CD4-positive, CD25-positive, alpha-beta regulatory T cell (primary cell): ENCODE results near the gene UBE2L5. TPM values are rescaled to one million over a fixed set of nuclear protein-coding genes. Genes with fewer than 3 reads are reported as not detected.
A peak's percentile ranks its signal among the peaks of the same experiment; 100 is the strongest.

Source experiments
- ATAC-seq, 2 donors: fragments of 150-1000 bp; cut with Tn5 transposase; one replicate each; pipeline ENCODE4 v1.10.0; 2021; ENCODE audit warnings: low read depth in 2 of 2, moderate number of reproducible peaks in 2 of 2, moderate library complexity in 1 of 2
- DNase-seq, 3 donors: peaks; one replicate each; pipeline versions ENCODE4 v3.0.0 to v3.0.0-alpha.2; 2012 to 2022; ENCODE audit warnings: mixed read lengths in 1 of 3
- H3K27ac ChIP-seq: one replicate; pipeline ENCODE4 v1.7.0; 2013; ENCODE audit warnings: mild to moderate bottlenecking, low read length; ENCODE audit not compliant: insufficient read depth, poor library complexity, severe bottlenecking
- H3K27me3 ChIP-seq: one replicate; pipeline ENCODE4 v1.7.0; 2013; ENCODE audit warnings: low read length; ENCODE audit not compliant: control insufficient read depth, insufficient read depth
- H3K36me3 ChIP-seq: one replicate; pipeline ENCODE4 v1.7.0; 2013; ENCODE audit warnings: mild to moderate bottlenecking, low read length, moderate library complexity; ENCODE audit not compliant: control insufficient read depth, insufficient read depth
- H3K4me1 ChIP-seq: 2 replicates; pipeline ENCODE4 v1.7.0; 2013; ENCODE audit warnings: mild to moderate bottlenecking, low read length; ENCODE audit not compliant: insufficient read depth, control insufficient read depth, poor library complexity, severe bottlenecking
- H3K4me3 ChIP-seq: one replicate; pipeline ENCODE4 v1.7.0; 2013; ENCODE audit warnings: low read depth, mild to moderate bottlenecking, low read length, moderate library complexity
- H3K9me3 ChIP-seq, 2 experiments: 1 replicate in 1 of 2; 2 replicates in 1 of 2; pipeline ENCODE4 v1.7.0; 2013; ENCODE audit warnings: low read length in 2 of 2, mild to moderate bottlenecking in 1 of 2, moderate library complexity in 1 of 2; ENCODE audit not compliant: control insufficient read depth in 2 of 2
- H3K27ac Mint-ChIP-seq, 3 donors: one replicate each; pipeline ENCODE4 v1.8.0; 2020 to 2022; ENCODE audit warnings: mild to moderate bottlenecking in 3 of 3, mixed read lengths in 3 of 3, moderate library complexity in 2 of 3
- H3K27me3 Mint-ChIP-seq: one replicate; pipeline ENCODE4 v1.8.0; 2022; ENCODE audit warnings: mild to moderate bottlenecking, mixed read lengths
- H3K36me3 Mint-ChIP-seq: one replicate; pipeline ENCODE4 v1.8.0; 2020; ENCODE audit warnings: mixed read lengths
- H3K4me1 Mint-ChIP-seq, 4 donors: one replicate each; pipeline ENCODE4 v1.8.0; 2020 to 2022; ENCODE audit warnings: mixed read lengths in 4 of 4, mild to moderate bottlenecking in 1 of 4
- H3K4me3 Mint-ChIP-seq, 4 donors: one replicate each; pipeline ENCODE4 v1.8.0; 2020 to 2022; ENCODE audit warnings: mild to moderate bottlenecking in 4 of 4, mixed read lengths in 4 of 4, moderate library complexity in 3 of 4
- H3K9me3 Mint-ChIP-seq, 7 donors: one replicate each; pipeline ENCODE4 v1.8.0; 2020 to 2022; ENCODE audit warnings: mixed read lengths in 7 of 7, mild to moderate bottlenecking in 3 of 7, moderate library complexity in 2 of 7
- polyA plus RNA-seq, 4 donors: library from polyadenylated mRNA; unstranded; fragments of 300-500 nt; fragmentation: Illumina TruSeq; gene quantifications; one replicate each; pipeline ENCODE4 v1.2.3, GENCODE V29; 2021
- total RNA-seq: library from RNA; stranded (reverse); gene quantifications from one replicate; pipeline ENCODE4 v1.2.3, GENCODE V29; 2022

Gene UBE2L5
- total and polyA plus RNA-seq, 5 donors from 2014 or later = not detected

DNA sequence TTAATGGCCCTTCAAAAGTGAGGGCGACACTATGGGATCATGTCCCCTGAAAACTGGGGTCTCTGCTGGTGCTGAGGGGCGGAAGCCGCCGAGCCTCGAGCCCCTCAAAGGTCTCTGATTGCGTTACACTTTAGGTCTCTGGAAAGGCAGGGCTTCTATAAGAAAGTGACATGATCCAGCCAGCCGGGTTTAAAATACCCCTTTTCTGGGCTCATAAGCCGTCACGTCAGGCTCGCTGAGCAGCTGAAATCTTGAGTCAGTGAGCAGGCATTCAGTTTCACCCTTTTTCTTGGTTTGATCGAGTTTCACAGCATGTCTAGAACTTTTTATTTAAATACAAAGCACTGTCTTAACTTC lies 44.0 kb downstream of the UBE2L5 start:
- Histone ChIP-seq H3K27ac (no peak overlapping the region), H3K36me3 (peaks cover 19% of the 10 kb centered on the region), H3K27me3 (no peaks in the 10 kb centered on the region), H3K4me1 (peaks cover 33% of the 10 kb centered on the region), H3K4me3 (peak overlapping the region; percentile 23), H3K9me3 (no peaks in the 10 kb centered on the region)
- ATAC-seq = no peak
- H3K9me3 Mint-ChIP-seq = peaks cover 0 to 3% (median 0%) of the 10 kb centered on the region in 7 donors
- H3K27ac Mint-ChIP-seq = peak overlapping the region in 2 of 3 donors; percentile 96 to 99
- peaks cover 11% of the 10 kb centered on the region for H3K27me3 Mint-ChIP-seq
- peaks cover 12 to 34% (median 24%) of the 10 kb centered on the region in 4 donors for H3K4me1 Mint-ChIP-seq
- peaks cover 8% of the 10 kb centered on the region for H3K36me3 Mint-ChIP-seq
- DNase-seq = no peak
- H3K4me3 Mint-ChIP-seq = peak overlapping the region; percentile 48 to 97 (median 92)

DNA sequence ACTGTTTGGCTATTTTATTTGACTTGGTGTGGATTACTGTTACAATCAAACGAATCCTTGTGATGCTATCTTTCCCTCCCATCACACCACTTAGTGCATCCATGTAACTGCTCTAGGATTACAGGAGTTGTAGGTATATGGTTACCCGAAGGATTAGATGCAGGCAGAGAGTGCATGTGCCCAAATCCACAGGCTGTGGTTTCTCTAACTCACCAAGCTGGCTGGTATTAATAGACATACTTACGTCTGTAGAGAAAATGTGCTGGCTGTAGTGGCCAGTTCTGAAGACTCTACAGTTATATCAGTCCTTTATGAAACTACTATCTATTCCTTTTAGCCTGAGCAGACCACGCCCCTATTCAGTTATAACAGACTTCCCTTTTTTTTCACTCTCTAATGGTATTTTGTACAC lies 44.6 kb downstream of the UBE2L5 start:
- H3K4me3 Mint-ChIP-seq = peak overlapping the region in 1 of 4 donors; percentile 87
- peaks cover 7 to 28% (median 20%) of the 10 kb centered on the region in 4 donors for H3K4me1 Mint-ChIP-seq
- Histone ChIP-seq H3K4me1 (peaks cover 28% of the 10 kb centered on the region), H3K4me3 (no peak overlapping the region), H3K27ac (no peak overlapping the region), H3K9me3 (no peaks in the 10 kb centered on the region), H3K27me3 (no peaks in the 10 kb centered on the region), H3K36me3 (peaks cover 14% of the 10 kb centered on the region)
- peaks cover 6% of the 10 kb centered on the region for H3K36me3 Mint-ChIP-seq
- DNase-seq (peak in 1 of 3 donors; percentile 20), ATAC-seq (no peak)
- peaks cover 0 to 3% (median 0%) of the 10 kb centered on the region in 7 donors for H3K9me3 Mint-ChIP-seq
- peaks cover 11% of the 10 kb centered on the region for H3K27me3 Mint-ChIP-seq
- H3K27ac Mint-ChIP-seq = no peak overlapping the region

DNA sequence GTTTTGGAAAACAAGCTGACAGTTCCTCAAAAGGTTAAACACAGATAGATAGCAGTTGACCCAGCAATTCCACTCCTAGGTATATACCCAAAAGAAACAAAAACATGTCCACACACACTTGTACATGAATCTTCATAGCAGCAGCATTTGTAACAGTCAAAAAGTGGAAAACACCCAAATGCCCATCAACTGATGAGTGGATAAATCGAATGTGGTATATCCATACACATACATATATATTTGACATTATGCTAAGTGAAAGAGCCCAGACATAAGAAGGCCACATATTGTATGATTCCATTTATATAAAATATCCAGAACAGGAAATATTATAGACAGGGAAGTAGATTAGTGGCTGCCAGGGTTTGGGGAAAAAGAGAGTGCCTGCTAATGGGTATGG lies 51.4 kb downstream of the UBE2L5 start:
- no peaks in the 10 kb centered on the region for H3K9me3 ChIP-seq
- Mint-ChIP-seq H3K9me3 (no peaks in the 10 kb centered on the region), H3K27me3 (peaks cover 10% of the 10 kb centered on the region), H3K36me3 (no peaks in the 10 kb centered on the region), H3K4me1 (no peaks in the 10 kb centered on the region), H3K27ac (no peak overlapping the region), H3K4me3 (no peak overlapping the region)
- no peak overlapping the region for H3K27ac ChIP-seq
- no peaks in the 10 kb centered on the region for H3K36me3 ChIP-seq
- H3K4me3 ChIP-seq = no peak overlapping the region
- no peaks in the 10 kb centered on the region for H3K4me1 ChIP-seq
- no peaks in the 10 kb centered on the region for H3K27me3 ChIP-seq
- no peak for ATAC-seq
- no peak for DNase-seq

DNA sequence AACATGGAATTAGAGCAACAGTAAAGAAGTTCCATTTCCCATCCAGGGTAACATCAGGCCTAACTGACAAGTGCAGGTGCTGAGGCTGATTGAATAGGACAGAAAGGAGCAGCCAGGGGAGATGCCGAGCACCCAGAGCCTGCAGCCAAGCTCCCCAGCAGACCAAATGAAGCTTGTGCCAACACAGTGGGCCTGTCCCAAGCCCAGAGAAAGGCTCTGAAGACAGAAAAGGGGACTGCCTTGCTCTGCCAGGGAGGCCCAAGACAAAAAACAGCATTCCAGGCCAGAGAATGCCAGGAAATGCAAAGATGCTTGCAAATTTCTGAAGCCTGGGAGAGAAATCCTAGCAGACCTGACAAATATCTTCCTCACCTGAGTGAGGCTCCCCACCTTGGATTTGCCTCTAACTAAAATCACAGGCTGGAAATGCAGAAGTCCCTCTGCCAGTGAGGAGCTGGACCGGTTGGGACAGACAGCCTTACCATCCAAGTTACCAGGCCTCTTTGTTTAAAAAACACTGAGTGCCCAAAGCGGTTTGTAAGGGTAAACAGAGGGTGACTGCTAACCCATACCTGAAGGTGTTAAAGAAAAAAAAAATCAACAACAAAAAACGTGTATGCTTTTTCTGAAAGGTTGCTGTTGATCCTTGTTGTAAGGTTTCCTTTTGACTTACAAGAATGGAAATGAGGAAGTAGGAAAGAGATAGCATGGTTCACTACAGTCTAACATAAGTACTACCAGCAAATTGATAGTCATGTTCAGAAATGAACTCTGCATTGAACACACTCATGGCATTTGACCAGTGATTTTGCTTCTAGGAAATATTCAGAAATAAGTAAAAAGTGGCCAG lies 55.3 kb downstream of the UBE2L5 start:
- H3K9me3 Mint-ChIP-seq = no peaks in the 10 kb centered on the region
- peaks cover 30% of the 10 kb centered on the region for H3K27me3 Mint-ChIP-seq
- ATAC-seq (no peak), DNase-seq (no peak)
- Histone ChIP-seq H3K4me3 (no peak overlapping the region), H3K4me1 (no peaks in the 10 kb centered on the region), H3K27ac (no peak overlapping the region), H3K27me3 (no peaks in the 10 kb centered on the region), H3K9me3 (no peaks in the 10 kb centered on the region), H3K36me3 (no peaks in the 10 kb centered on the region)
- H3K27ac Mint-ChIP-seq = no peak overlapping the region
- H3K4me1 Mint-ChIP-seq = no peaks in the 10 kb centered on the region
- H3K36me3 Mint-ChIP-seq = no peaks in the 10 kb centered on the region
- no peak overlapping the region for H3K4me3 Mint-ChIP-seq

Other genes starting within 250 kb of the UBE2L5 start
- 29.2 TPM for gene KATNAL1, start 114.9 kb upstream of the UBE2L5 start, total RNA-seq
- gene KATNAL1, start 114.9 kb upstream of the UBE2L5 start, polyA plus RNA-seq = 1 to 10 TPM; 5.1 to 6.9 (median 6.2) TPM
- gene HMGB1, start 43.4 kb downstream of the UBE2L5 start, total RNA-seq = 363 TPM
- 100 to 1,000 TPM; 639 to 723 (median 666) TPM for gene HMGB1, start 43.4 kb downstream of the UBE2L5 start, polyA plus RNA-seq
- gene USPL1, start 195.4 kb downstream of the UBE2L5 start, total RNA-seq = 37.2 TPM
- gene USPL1, start 195.4 kb downstream of the UBE2L5 start, polyA plus RNA-seq = 10 to 100 TPM; 11.9 to 19.7 (median 15.6) TPM